ENCODE measurements around the gene CITED2.

- TF ChIP-seq CTCF (IDR thresholded peaks at IDR 0.05): no peak
- TF ChIP-seq POLR2A (IDR thresholded peaks at IDR 0.05): no peak
Measured at GRCh38 chr6:139406577-139407343, 32.3 kb upstream of the CITED2 start.

Measured in uterus (tissue), 2 donors.